Measurements from ENCODE around the gene FTO. TPM values are rescaled to one million over a fixed set of nuclear protein-coding genes. Genes with fewer than 3 reads are reported as not detected.

Gene FTO
- total RNA-seq, 2 donors from 2014 or later: 47.5 to 50.4 TPM

DNA sequence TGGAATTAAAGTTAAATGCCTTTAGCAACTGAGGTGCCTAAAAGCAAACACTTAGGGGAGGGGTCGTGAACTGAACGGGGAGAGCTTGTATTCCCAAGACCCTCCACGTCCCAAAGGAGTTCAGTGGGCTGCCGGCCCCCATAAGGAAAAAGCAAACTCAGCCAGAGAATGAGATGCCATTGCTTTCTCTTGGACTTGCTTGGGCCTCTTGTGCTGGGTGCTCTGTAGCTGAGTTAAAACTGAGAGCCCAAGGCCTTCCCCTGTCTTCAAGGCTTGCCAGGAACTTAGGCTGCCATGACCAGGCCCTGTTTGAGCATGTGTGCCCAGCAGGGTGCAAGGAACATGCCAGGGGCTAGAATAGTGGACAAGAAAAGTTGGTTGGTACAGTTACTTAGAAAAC lies 382.8 kb downstream of the FTO start:
- Histone ChIP-seq H3K9me3 (no peaks in the 10 kb centered on the region), H3K27me3 (no peaks in the 10 kb centered on the region), H3K36me3 (replicated peaks in 1 of 2; ENCODE audit: insufficient read depth in 1 of 2, low read depth in 2 of 2) (no peaks in the 10 kb centered on the region), H3K4me1 (no peaks in the 10 kb centered on the region), H3K4me3 (no peak overlapping the region), H3K27ac (no peak overlapping the region)
- intact Hi-C loops (cut with DNase I): no loop called here
- TF ChIP-seq, protein P1, sequence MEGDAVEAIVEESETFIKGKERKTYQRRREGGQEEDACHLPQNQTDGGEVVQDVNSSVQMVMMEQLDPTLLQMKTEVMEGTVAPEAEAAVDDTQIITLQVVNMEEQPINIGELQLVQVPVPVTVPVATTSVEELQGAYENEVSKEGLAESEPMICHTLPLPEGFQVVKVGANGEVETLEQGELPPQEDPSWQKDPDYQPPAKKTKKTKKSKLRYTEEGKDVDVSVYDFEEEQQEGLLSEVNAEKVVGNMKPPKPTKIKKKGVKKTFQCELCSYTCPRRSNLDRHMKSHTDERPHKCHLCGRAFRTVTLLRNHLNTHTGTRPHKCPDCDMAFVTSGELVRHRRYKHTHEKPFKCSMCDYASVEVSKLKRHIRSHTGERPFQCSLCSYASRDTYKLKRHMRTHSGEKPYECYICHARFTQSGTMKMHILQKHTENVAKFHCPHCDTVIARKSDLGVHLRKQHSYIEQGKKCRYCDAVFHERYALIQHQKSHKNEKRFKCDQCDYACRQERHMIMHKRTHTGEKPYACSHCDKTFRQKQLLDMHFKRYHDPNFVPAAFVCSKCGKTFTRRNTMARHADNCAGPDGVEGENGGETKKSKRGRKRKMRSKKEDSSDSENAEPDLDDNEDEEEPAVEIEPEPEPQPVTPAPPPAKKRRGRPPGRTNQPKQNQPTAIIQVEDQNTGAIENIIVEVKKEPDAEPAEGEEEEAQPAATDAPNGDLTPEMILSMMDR (IDR thresholded peaks at IDR 0.05): no peak
- TF ChIP-seq POLR2A (IDR thresholded peaks at IDR 0.05): no peak
- DNase-seq: no peak
- WGBS, 2 donors: 89 to 97% methylated on average over 4 of the region's 4 CpGs
- ATAC-seq: no peak

DNA sequence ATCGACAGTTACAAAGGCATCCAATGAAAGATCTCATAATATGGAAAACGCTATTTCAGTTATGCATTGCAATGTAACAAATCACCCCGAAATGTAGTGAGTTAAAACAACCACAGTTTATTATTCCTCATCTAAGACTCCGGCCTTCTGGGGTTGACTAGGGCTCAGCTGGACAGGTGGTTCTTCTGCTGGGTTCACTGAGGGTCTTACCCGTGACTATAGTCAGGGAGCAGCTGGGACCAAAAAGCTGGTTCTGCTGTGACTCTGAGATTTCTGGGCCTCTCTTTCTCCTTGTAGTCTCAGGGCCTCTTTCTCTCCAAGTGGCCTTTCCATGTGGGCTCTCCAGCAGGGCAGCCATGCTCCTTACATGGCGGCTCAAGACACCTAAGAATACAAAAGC lies 386.6 kb downstream of the FTO start:
- ATAC-seq (no peak), DNase-seq (no peak)
- Histone ChIP-seq H3K4me1 (no peaks in the 10 kb centered on the region), H3K4me3 (no peak overlapping the region), H3K27ac (no peak overlapping the region), H3K9me3 (no peaks in the 10 kb centered on the region), H3K27me3 (no peaks in the 10 kb centered on the region), H3K36me3 (replicated peaks in 1 of 2; ENCODE audit: insufficient read depth in 1 of 2, low read depth in 2 of 2) (no peaks in the 10 kb centered on the region)
- WGBS, 2 donors: 97 to 100% methylated on average over 6 of the region's 6 CpGs
- TF ChIP-seq, protein P1 (IDR thresholded peaks at IDR 0.05): no peak
- no peak for TF ChIP-seq POLR2A (IDR thresholded peaks at IDR 0.05)
- intact Hi-C loops (cut with DNase I): no loop called here

DNA sequence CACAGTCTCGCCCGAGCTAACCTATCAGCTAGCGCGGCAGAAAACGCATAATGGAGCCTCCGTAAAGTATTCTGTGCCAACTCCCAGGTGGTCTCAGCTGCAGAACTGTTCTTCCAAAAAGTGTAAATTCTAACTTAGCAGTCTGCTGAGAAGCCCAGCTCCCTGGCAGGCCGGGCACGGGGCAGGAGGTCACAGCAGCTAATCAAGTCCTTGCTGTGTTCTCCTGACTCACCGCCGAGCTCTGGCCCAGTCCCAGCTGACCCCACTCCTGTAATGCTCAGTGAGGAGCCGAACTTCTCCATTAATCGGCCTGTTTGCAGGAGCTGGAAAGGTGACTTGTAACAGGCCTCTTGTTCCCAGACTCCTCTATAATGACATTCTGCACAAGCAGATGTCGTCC lies 389.3 kb downstream of the FTO start:
- 83 to 92% methylated on average over 11 to 13 of the region's 13 CpGs for WGBS, 2 donors
- no peaks in the 10 kb centered on the region for H3K36me3 ChIP-seq (replicated peaks in 1 of 2; ENCODE audit: insufficient read depth in 1 of 2, low read depth in 2 of 2)
- H3K27me3 ChIP-seq: no peaks in the 10 kb centered on the region
- TF ChIP-seq, protein P1 (IDR thresholded peaks at IDR 0.05): no peak
- no peak for TF ChIP-seq POLR2A (IDR thresholded peaks at IDR 0.05)
- DNase-seq (no peak), ATAC-seq (no peak)
- no peak overlapping the region for H3K27ac ChIP-seq
- peaks cover 7% of the 10 kb centered on the region for H3K4me1 ChIP-seq
- H3K9me3 ChIP-seq: no peaks in the 10 kb centered on the region
- no peak overlapping the region for H3K4me3 ChIP-seq
- intact Hi-C loops (cut with DNase I): no loop called here

DNA sequence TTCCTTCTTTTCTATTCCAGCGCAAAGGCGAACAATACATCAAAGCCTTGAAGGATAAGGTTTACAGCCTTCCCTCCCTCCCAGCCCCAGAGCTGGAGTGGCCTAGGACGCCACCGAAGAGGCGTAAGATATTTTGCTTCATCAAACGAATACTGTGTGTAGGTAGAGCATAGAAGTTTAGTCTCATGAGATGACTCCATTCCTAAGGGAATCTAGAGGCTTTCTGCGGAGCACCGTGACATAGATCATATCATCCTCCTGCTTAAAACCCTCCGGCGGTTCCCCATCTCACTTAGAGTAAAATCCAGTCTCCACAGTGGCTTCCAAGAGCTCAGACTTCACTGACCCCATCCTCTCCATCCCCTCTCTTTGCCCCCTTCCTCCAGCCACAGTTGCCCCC lies 390.7 kb downstream of the FTO start:
- Histone ChIP-seq H3K4me3 (no peak overlapping the region), H3K36me3 (replicated peaks in 1 of 2; ENCODE audit: insufficient read depth in 1 of 2, low read depth in 2 of 2) (no peaks in the 10 kb centered on the region), H3K9me3 (no peaks in the 10 kb centered on the region), H3K4me1 (peaks cover 20% of the 10 kb centered on the region), H3K27ac (no peak overlapping the region), H3K27me3 (no peaks in the 10 kb centered on the region)
- WGBS, 2 donors: 97% methylated on average over 10 of the region's 10 CpGs
- no peak for DNase-seq
- ATAC-seq: no peak
- intact Hi-C loops (cut with DNase I): no loop called here
- TF ChIP-seq POLR2A (IDR thresholded peaks at IDR 0.05): no peak
- TF ChIP-seq, protein P1 (IDR thresholded peaks at IDR 0.05): no peak

DNA sequence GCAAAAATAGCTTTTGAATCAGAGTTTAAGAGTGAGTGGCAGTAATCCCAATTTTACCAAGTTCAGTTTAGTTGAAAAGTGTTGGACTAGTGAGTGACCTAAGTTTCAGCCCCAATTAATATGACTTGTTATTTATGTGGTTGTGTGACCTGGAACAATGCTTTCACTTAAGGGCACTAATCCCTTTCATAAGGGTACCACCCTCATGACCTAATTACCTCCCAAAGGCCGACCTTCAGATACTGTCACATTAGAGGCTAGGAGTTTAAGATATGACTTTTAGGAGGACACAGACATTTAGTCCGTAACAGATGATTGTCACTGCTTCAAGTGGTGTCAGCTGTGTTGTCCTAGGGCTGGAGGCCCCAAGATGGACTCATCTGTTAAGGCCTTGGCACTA lies 392.7 kb downstream of the FTO start:
- H3K27me3 ChIP-seq: no peaks in the 10 kb centered on the region
- DNase-seq (no peak), ATAC-seq (no peak)
- no peaks in the 10 kb centered on the region for H3K36me3 ChIP-seq (replicated peaks in 1 of 2; ENCODE audit: insufficient read depth in 1 of 2, low read depth in 2 of 2)
- no peak overlapping the region for H3K27ac ChIP-seq
- intact Hi-C loops (cut with DNase I): no loop called here
- no peaks in the 10 kb centered on the region for H3K9me3 ChIP-seq
- no peak for TF ChIP-seq POLR2A (IDR thresholded peaks at IDR 0.05)
- TF ChIP-seq, protein P1 (IDR thresholded peaks at IDR 0.05): no peak
- H3K4me3 ChIP-seq: no peak overlapping the region
- 93 to 100% methylated on average over 1 to 2 of the region's 2 CpGs for whole genome bisulfite sequencing, 2 donors
- peaks cover 26% of the 10 kb centered on the region for H3K4me1 ChIP-seq
